Astrocyte (in vitro differentiated cells and primary cell): ENCODE results near the gene SLC12A8. TPM values are rescaled to one million over a fixed set of nuclear protein-coding genes. Genes with fewer than 3 reads are reported as not detected.

ENCODE experiments used
- DNase-seq: peaks from one replicate; pipeline ENCODE4 v3.0.0-alpha.2; 2010; ENCODE audit warnings: low read depth
- FAIRE-seq: peaks from 2 replicates; lab custom pipeline; 2011; peaks lifted over from hg19 to GRCh38; lab: Jason Lieb, UNC
- H2AFZ ChIP-seq: 2 replicates; pipeline ENCODE4 v1.6.0; 2012; ENCODE audit warnings: low read depth, low read length, inconsistent platforms
- H3K27ac ChIP-seq: 2 replicates; pipeline ENCODE4 v1.5.1; 2011; ENCODE audit warnings: low read depth, low read length, inconsistent platforms
- H3K27me3 ChIP-seq: 2 replicates; pipeline ENCODE4 v1.6.0; 2011; ENCODE audit warnings: low read length, inconsistent platforms; ENCODE audit not compliant: insufficient read depth
- H3K36me3 ChIP-seq: 2 replicates; pipeline ENCODE4 v1.5.1; 2011; ENCODE audit warnings: low read length, inconsistent platforms; ENCODE audit not compliant: insufficient read depth
- H3K4me1 ChIP-seq: 2 replicates; pipeline ENCODE4 v1.5.1; 2011; ENCODE audit warnings: low read length, inconsistent platforms; ENCODE audit not compliant: insufficient read depth
- H3K4me2 ChIP-seq: 2 replicates; pipeline ENCODE4 v1.6.0; 2012; ENCODE audit warnings: low read length, inconsistent platforms
- H3K4me3 ChIP-seq: 2 replicates; pipeline ENCODE4 v1.5.1; 2011; ENCODE audit warnings: low read depth, mild to moderate bottlenecking, low read length, inconsistent platforms; ENCODE audit not compliant: insufficient read depth
- H3K79me2 ChIP-seq: 2 replicates; pipeline ENCODE4 v1.6.0; 2012; ENCODE audit warnings: mild to moderate bottlenecking, low read length, inconsistent platforms; ENCODE audit not compliant: insufficient read depth
- H3K9ac ChIP-seq: 2 replicates; pipeline ENCODE4 v1.6.0; 2012; ENCODE audit warnings: mild to moderate bottlenecking, low read length, inconsistent platforms
- H3K9me3 ChIP-seq: 2 replicates; pipeline ENCODE4 v1.5.1; 2012; ENCODE audit warnings: low read depth, mild to moderate bottlenecking, low read length, inconsistent platforms; ENCODE audit not compliant: insufficient read depth
- H4K20me1 ChIP-seq: 2 replicates; pipeline ENCODE4 v1.6.0; 2012; ENCODE audit warnings: low read length, inconsistent platforms; ENCODE audit not compliant: insufficient read depth
- H3K27ac Mint-ChIP-seq: one replicate; pipeline ENCODE4 v1.8.0; 2021; ENCODE audit warnings: mild to moderate bottlenecking, mixed read lengths; ENCODE audit not compliant: unreplicated experiment
- H3K27me3 Mint-ChIP-seq: one replicate; pipeline ENCODE4 v1.8.0; 2021; ENCODE audit warnings: low read depth, mixed read lengths; ENCODE audit not compliant: unreplicated experiment
- H3K36me3 Mint-ChIP-seq: one replicate; pipeline ENCODE4 v1.8.0; 2021; ENCODE audit warnings: low read depth, mixed read lengths; ENCODE audit not compliant: unreplicated experiment
- H3K4me1 Mint-ChIP-seq: one replicate; pipeline ENCODE4 v1.8.0; 2021; ENCODE audit warnings: low read depth, mixed read lengths; ENCODE audit not compliant: unreplicated experiment
- H3K4me3 Mint-ChIP-seq: one replicate; pipeline ENCODE4 v1.8.0; 2021; ENCODE audit warnings: mild to moderate bottlenecking, moderate library complexity, mixed read lengths; ENCODE audit not compliant: unreplicated experiment
- H3K9me3 Mint-ChIP-seq: one replicate; pipeline ENCODE4 v1.8.0; 2021; ENCODE audit warnings: mild to moderate bottlenecking, mixed read lengths; ENCODE audit not compliant: unreplicated experiment
- CTCF ChIP-seq: IDR thresholded peaks from 2 replicates; pipeline ENCODE4 v1.5.1; 2011; ENCODE audit warnings: low read depth, mild to moderate bottlenecking, inconsistent platforms, low read length, moderate library complexity; ENCODE audit not compliant: insufficient read depth
- EZH2 ChIP-seq: IDR thresholded peaks from 2 replicates; pipeline ENCODE4 v1.6.1; 2012; ENCODE audit warnings: mild to moderate bottlenecking, low read length, inconsistent platforms; ENCODE audit not compliant: insufficient read depth
- total RNA-seq: library from RNA; stranded (reverse); gene quantifications from 2 replicates; pipeline ENCODE4 v1.2.1, GENCODE V29; 2021

Gene SLC12A8
- total RNA-seq, 1 donor from 2014 or later: 4.2 TPM

GRCh38 chr3:125156456-125156855 is 56.1 kb downstream of the SLC12A8 start:
- H3K79me2 ChIP-seq: no peaks in the 10 kb centered on the region
- no peak for TF ChIP-seq EZH2
- TF ChIP-seq CTCF: no peak
- no peak overlapping the region for H3K27ac ChIP-seq
- no peaks in the 10 kb centered on the region for H3K27me3 ChIP-seq
- H3K36me3 ChIP-seq: no peaks in the 10 kb centered on the region
- Mint-ChIP-seq H3K27me3 (peaks cover 6% of the 10 kb centered on the region), H3K27ac (no peak overlapping the region), H3K4me3 (no peak overlapping the region), H3K36me3 (no peaks in the 10 kb centered on the region), H3K9me3 (peaks cover 1% of the 10 kb centered on the region), H3K4me1 (peaks cover 7% of the 10 kb centered on the region)
- no peak for DNase-seq
- no peaks in the 10 kb centered on the region for H4K20me1 ChIP-seq
- H2AFZ ChIP-seq: no peak overlapping the region
- peaks cover 9% of the 10 kb centered on the region for H3K4me1 ChIP-seq
- no peak overlapping the region for H3K9ac ChIP-seq
- H3K4me2 ChIP-seq: no peak overlapping the region
- H3K4me3 ChIP-seq: no peak overlapping the region
- no peaks in the 10 kb centered on the region for H3K9me3 ChIP-seq
- no peak for FAIRE-seq

- Histone ChIP-seq H3K9me3 (no peaks in the 10 kb centered on the region), H3K27me3 (no peaks in the 10 kb centered on the region), H3K27ac (no peak overlapping the region), H3K9ac (no peak overlapping the region), H3K79me2 (no peaks in the 10 kb centered on the region), H3K4me2 (no peak overlapping the region), H3K36me3 (no peaks in the 10 kb centered on the region), H3K4me1 (peaks cover 7% of the 10 kb centered on the region), H2AFZ (no peak overlapping the region), H4K20me1 (no peaks in the 10 kb centered on the region), H3K4me3 (no peak overlapping the region)
- DNase-seq (no peak), FAIRE-seq (no peak)
- H3K4me3 Mint-ChIP-seq: no peak overlapping the region
- no peaks in the 10 kb centered on the region for H3K36me3 Mint-ChIP-seq
- no peak for TF ChIP-seq CTCF
- TF ChIP-seq EZH2: no peak
- H3K4me1 Mint-ChIP-seq: peaks cover 11% of the 10 kb centered on the region
- H3K27me3 Mint-ChIP-seq: no peaks in the 10 kb centered on the region
- H3K27ac Mint-ChIP-seq: no peak overlapping the region
- H3K9me3 Mint-ChIP-seq: peaks cover 1% of the 10 kb centered on the region
Observed at GRCh38 chr3:125154800-125155269, 57.7 kb downstream of the SLC12A8 start.

- Histone ChIP-seq H3K4me3 (no peak overlapping the region), H3K4me2 (no peak overlapping the region), H3K36me3 (no peaks in the 10 kb centered on the region), H3K27me3 (no peaks in the 10 kb centered on the region), H3K27ac (no peak overlapping the region), H3K9me3 (no peaks in the 10 kb centered on the region), H4K20me1 (no peaks in the 10 kb centered on the region), H3K4me1 (peaks cover 9% of the 10 kb centered on the region), H2AFZ (no peak overlapping the region), H3K79me2 (no peaks in the 10 kb centered on the region), H3K9ac (no peak overlapping the region)
- H3K4me1 Mint-ChIP-seq: peaks cover 11% of the 10 kb centered on the region
- TF ChIP-seq CTCF (no peak), EZH2 (no peak)
- H3K36me3 Mint-ChIP-seq: no peaks in the 10 kb centered on the region
- no peak for FAIRE-seq
- H3K4me3 Mint-ChIP-seq: no peak overlapping the region
- H3K27ac Mint-ChIP-seq: no peak overlapping the region
- no peak for DNase-seq
- peaks cover 1% of the 10 kb centered on the region for H3K9me3 Mint-ChIP-seq
- H3K27me3 Mint-ChIP-seq: no peaks in the 10 kb centered on the region
Observed at GRCh38 chr3:125154110-125154509, 58.4 kb downstream of the SLC12A8 start.
